HEK293 (cell line): ENCODE measurements around the gene TNP2.

Source experiments
- CTCF ChIA-PET: fragments of 350-600 bp; formaldehyde crosslinking; extraction: SDS; loops from one replicate; lab custom pipeline; 2021; ENCODE audit warnings: antibody characterized with exemption; lab: Yijun Ruan, JAX
- POLR2A ChIA-PET: fragments of 300-600 bp; formaldehyde crosslinking; extraction: SDS; loops from one replicate; lab custom pipeline; 2020; ENCODE audit warnings: antibody characterized with exemption, inconsistent platforms; lab: Yijun Ruan, JAX
- H3K27ac ChIP-seq: fragments of 200-500 bp; sonication (Bioruptor generic); 2 replicates; pipeline ENCODE4 v1.5.1; 2014; ENCODE audit warnings: low read depth, low read length, control low read depth, inconsistent platforms; ENCODE audit errors: extremely low read depth
- H3K36me3 ChIP-seq, 2 experiments: fragments of 200-500 bp in 1 of 2; sonication (Bioruptor generic) in 1 of 2; 1 replicate in 1 of 2; 2 replicates in 1 of 2; pipeline ENCODE4 v1.5.1; 2014 to 2017; ENCODE audit warnings: inconsistent platforms in 2 of 2, low read length in 2 of 2; ENCODE audit not compliant: control insufficient read depth in 2 of 2, insufficient read depth in 1 of 2
- H3K4me1 ChIP-seq: fragments of 200-500 bp; sonication (Bioruptor generic); 2 replicates; pipeline ENCODE4 v1.5.1; 2014; ENCODE audit warnings: mild to moderate bottlenecking, low read length, inconsistent platforms; ENCODE audit not compliant: control insufficient read depth, insufficient read depth
- H3K4me3 ChIP-seq: 2 replicates; pipeline ENCODE4 v1.5.1; 2011; ENCODE audit warnings: low read depth, mild to moderate bottlenecking, control low read depth, low read length, moderate library complexity
- H3K9me3 ChIP-seq: fragments of 200-500 bp; sonication (Bioruptor generic); 2 replicates; pipeline ENCODE4 v1.5.1; 2014; ENCODE audit warnings: low read depth, low read length, inconsistent platforms; ENCODE audit not compliant: control insufficient read depth, insufficient read depth
- HOXD13 ChIP-seq: sonication (generic); formaldehyde crosslinking; IDR thresholded peaks from 2 replicates; pipeline ENCODE4 v1.8.0; 2022; ENCODE audit warnings: missing genetic modification reagents, borderline replicate concordance
- OSR2 ChIP-seq: fragments of 450-650 bp; formaldehyde crosslinking; IDR thresholded peaks from 2 replicates; pipeline ENCODE4 v1.5.1; 2016; ENCODE audit warnings: missing biosample characterization, missing genetic modification characterization
- PRDM10 ChIP-seq: fragments of 450-650 bp; formaldehyde crosslinking; IDR thresholded peaks from 2 replicates; pipeline ENCODE4 v1.5.1; 2016; ENCODE audit warnings: missing biosample characterization, missing genetic modification characterization
- REPIN1 ChIP-seq: fragments of 450-650 bp; formaldehyde crosslinking; IDR thresholded peaks from 2 replicates; pipeline ENCODE4 v1.5.1; 2017; ENCODE audit warnings: missing biosample characterization, missing genetic modification characterization, low read depth
- SALL2 ChIP-seq: fragments of 450-650 bp; formaldehyde crosslinking; IDR thresholded peaks from 2 replicates; pipeline ENCODE4 v1.5.0; 2017; ENCODE audit warnings: missing biosample characterization, mild to moderate bottlenecking, missing genetic modification characterization, borderline replicate concordance
- YY2 ChIP-seq: fragments of 450-650 bp; formaldehyde crosslinking; IDR thresholded peaks from 2 replicates; pipeline ENCODE4 v1.5.1; 2016; ENCODE audit warnings: missing biosample characterization, missing genetic modification characterization
- ZBTB1 ChIP-seq: fragments of 450-650 bp; formaldehyde crosslinking; IDR thresholded peaks from 2 replicates; pipeline ENCODE4 v1.5.1; 2016; ENCODE audit warnings: missing biosample characterization, missing genetic modification characterization
- ZBTB17 ChIP-seq: fragments of 450-650 bp; formaldehyde crosslinking; IDR thresholded peaks from 2 replicates; pipeline ENCODE4 v1.5.1; 2016; ENCODE audit warnings: missing biosample characterization, missing genetic modification characterization
- ZBTB21 ChIP-seq: fragments of 450-650 bp; formaldehyde crosslinking; IDR thresholded peaks from 2 replicates; pipeline ENCODE4 v1.5.1; 2017; ENCODE audit warnings: missing biosample characterization, missing genetic modification characterization
- ZBTB6 ChIP-seq: fragments of 450-650 bp; formaldehyde crosslinking; IDR thresholded peaks from 2 replicates; pipeline ENCODE4 v1.5.1; 2017; ENCODE audit warnings: missing biosample characterization, missing genetic modification characterization
- ZNF140 ChIP-seq: fragments of 450-650 bp; formaldehyde crosslinking; IDR thresholded peaks from 2 replicates; pipeline ENCODE4 v1.5.1; 2016; ENCODE audit warnings: missing biosample characterization, missing genetic modification characterization
- ZNF16 ChIP-seq: fragments of 450-650 bp; formaldehyde crosslinking; IDR thresholded peaks from 2 replicates; pipeline ENCODE4 v1.5.1; 2016; ENCODE audit warnings: low read depth, missing biosample characterization, missing genetic modification characterization
- ZNF169 ChIP-seq: fragments of 450-650 bp; formaldehyde crosslinking; IDR thresholded peaks from 2 replicates; pipeline ENCODE4 v1.5.1; 2016; ENCODE audit warnings: missing biosample characterization, missing genetic modification characterization
- ZNF280D ChIP-seq: fragments of 450-650 bp; formaldehyde crosslinking; IDR thresholded peaks from 2 replicates; pipeline ENCODE4 v1.5.1; 2016; ENCODE audit warnings: missing biosample characterization, missing genetic modification characterization
- ZNF398 ChIP-seq: fragments of 450-650 bp; formaldehyde crosslinking; IDR thresholded peaks from 2 replicates; pipeline ENCODE4 v1.5.1; 2017; ENCODE audit warnings: missing biosample characterization, missing genetic modification characterization
- ZNF501 ChIP-seq: fragments of 450-650 bp; formaldehyde crosslinking; IDR thresholded peaks from 2 replicates; pipeline ENCODE4 v1.5.1; 2016; ENCODE audit warnings: missing biosample characterization, missing genetic modification characterization
- ZNF514 ChIP-seq: fragments of 450-650 bp; formaldehyde crosslinking; IDR thresholded peaks from 2 replicates; pipeline ENCODE4 v1.5.1; 2016; ENCODE audit warnings: missing biosample characterization, missing genetic modification characterization
- ZNF555 ChIP-seq: fragments of 450-650 bp; formaldehyde crosslinking; conservative IDR thresholded peaks from 2 replicates; pipeline ENCODE4 v1.5.1; 2017; ENCODE audit warnings: missing biosample characterization, mild to moderate bottlenecking, missing genetic modification characterization, inconsistent platforms
- ZNF558 ChIP-seq: fragments of 450-650 bp; formaldehyde crosslinking; IDR thresholded peaks from 2 replicates; pipeline ENCODE4 v1.5.1; 2016; ENCODE audit warnings: missing biosample characterization, missing genetic modification characterization
- ZNF747 ChIP-seq: fragments of 450-650 bp; formaldehyde crosslinking; IDR thresholded peaks from 2 replicates; pipeline ENCODE4 v1.5.1; 2016; ENCODE audit warnings: missing biosample characterization, missing genetic modification characterization

Gene TNP2

GRCh38 chr16:11248133-11248532 is 21.0 kb downstream of the TNP2 start:
- no peaks in the 10 kb centered on the region for H3K9me3 ChIP-seq
- H3K4me1 ChIP-seq, result no peaks in the 10 kb centered on the region
- POLR2A ChIA-PET, result interaction anchor here (0.7 kb wide), 1 partner anchor 239 kb away, joined by 5 read pairs; no protein-coding TSS in a partner anchor
- H3K36me3 ChIP-seq, result no peaks in the 10 kb centered on the region
- TF ChIP-seq ZBTB6 (tag by site-specific recombination), result no peak
- no peak for TF ChIP-seq ZNF140
- no peak for TF ChIP-seq ZNF169
- no peak for TF ChIP-seq YY2 (tag by site-specific recombination)
- no peak for TF ChIP-seq HOXD13 (CRISPR knock-in tag)
- no peak for TF ChIP-seq ZNF555 (tag by site-specific recombination)
- no peak for TF ChIP-seq ZBTB17 (tag by site-specific recombination)
- TF ChIP-seq ZBTB1 (tag by site-specific recombination), result no peak
- TF ChIP-seq ZNF558, result no peak
- TF ChIP-seq OSR2 (tag by site-specific recombination), result no peak
- no peak for TF ChIP-seq ZBTB21
- no peak for TF ChIP-seq ZNF16 (tag by site-specific recombination)
- no peak for TF ChIP-seq SALL2 (tag by site-specific recombination)
- no peak for TF ChIP-seq ZNF514 (tag by site-specific recombination)
- no peak for TF ChIP-seq ZNF747 (tag by site-specific recombination)
- no peak for TF ChIP-seq PRDM10 (tag by site-specific recombination)
- TF ChIP-seq REPIN1 (tag by site-specific recombination), result no peak
- no peak for TF ChIP-seq ZNF501
- TF ChIP-seq ZNF280D (tag by site-specific recombination), result no peak
- TF ChIP-seq ZNF398 (tag by site-specific recombination), result no peak
- H3K4me3 ChIP-seq, result no peak overlapping the region
- CTCF ChIA-PET, result interaction anchor here (0.7 kb wide), 2 partner anchors 32 to 234 kb away, joined by 3 read pairs; no protein-coding TSS in a partner anchor
- H3K27ac ChIP-seq, result no peak overlapping the region
